ENCODE measurements around the gene PDK2.

DNA sequence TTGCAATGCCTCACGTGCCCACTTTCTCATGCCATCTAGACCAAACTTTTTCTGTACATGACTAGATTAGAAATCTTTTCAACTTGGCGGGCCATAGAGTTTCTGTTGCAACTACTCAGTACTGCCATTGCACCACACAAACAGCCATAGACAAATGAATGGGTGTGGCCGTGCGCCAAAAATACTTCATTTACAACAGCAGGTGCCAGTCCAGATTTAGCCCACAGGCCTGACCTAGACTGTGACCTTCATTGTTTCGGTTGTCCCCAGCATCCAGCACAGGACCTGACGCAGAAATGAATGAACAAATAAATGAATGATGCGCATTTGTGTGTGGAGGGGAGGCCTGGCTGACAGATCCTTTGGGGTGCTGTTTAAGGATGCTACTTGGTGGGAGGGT, 14.3 kb upstream of the PDK2 start:
- TF ChIP-seq, protein P1, sequence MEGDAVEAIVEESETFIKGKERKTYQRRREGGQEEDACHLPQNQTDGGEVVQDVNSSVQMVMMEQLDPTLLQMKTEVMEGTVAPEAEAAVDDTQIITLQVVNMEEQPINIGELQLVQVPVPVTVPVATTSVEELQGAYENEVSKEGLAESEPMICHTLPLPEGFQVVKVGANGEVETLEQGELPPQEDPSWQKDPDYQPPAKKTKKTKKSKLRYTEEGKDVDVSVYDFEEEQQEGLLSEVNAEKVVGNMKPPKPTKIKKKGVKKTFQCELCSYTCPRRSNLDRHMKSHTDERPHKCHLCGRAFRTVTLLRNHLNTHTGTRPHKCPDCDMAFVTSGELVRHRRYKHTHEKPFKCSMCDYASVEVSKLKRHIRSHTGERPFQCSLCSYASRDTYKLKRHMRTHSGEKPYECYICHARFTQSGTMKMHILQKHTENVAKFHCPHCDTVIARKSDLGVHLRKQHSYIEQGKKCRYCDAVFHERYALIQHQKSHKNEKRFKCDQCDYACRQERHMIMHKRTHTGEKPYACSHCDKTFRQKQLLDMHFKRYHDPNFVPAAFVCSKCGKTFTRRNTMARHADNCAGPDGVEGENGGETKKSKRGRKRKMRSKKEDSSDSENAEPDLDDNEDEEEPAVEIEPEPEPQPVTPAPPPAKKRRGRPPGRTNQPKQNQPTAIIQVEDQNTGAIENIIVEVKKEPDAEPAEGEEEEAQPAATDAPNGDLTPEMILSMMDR (IDR thresholded peaks at IDR 0.05), result no peak
- no peak for TF ChIP-seq POLR2A (IDR thresholded peaks at IDR 0.05)
- TF ChIP-seq EP300 (IDR thresholded peaks at IDR 0.05), result no peak
